BLaER1 treated with 17β-estradiol and CSF1 and Interleukin-3, amounts not matched to agents 10 nM and 100 nM (cell line): ENCODE data around the gene PRR33.

ENCODE experiments used
- H3K27ac ChIP-seq, 11 experiments: shearing (Covaris generic); formaldehyde crosslinking; 2 replicates each; pipeline ENCODE4 v1.8.1; 2022
- H3K27me3 ChIP-seq, 11 experiments: shearing (Covaris generic); formaldehyde crosslinking; 2 replicates each; pipeline ENCODE4 v1.8.1; 2022
- H3K36me3 ChIP-seq, 11 experiments: shearing (Covaris generic); formaldehyde crosslinking; 2 replicates each; pipeline ENCODE4 v1.8.1; 2022
- H3K4me1 ChIP-seq, 10 experiments: shearing (Covaris generic); formaldehyde crosslinking; 2 replicates each; pipeline ENCODE4 v1.8.1; 2022
- H3K4me2 ChIP-seq, 11 experiments: shearing (Covaris generic); formaldehyde crosslinking; 2 replicates each; pipeline ENCODE4 v1.8.1; 2022
- H3K4me3 ChIP-seq, 10 experiments: shearing (Covaris generic); formaldehyde crosslinking; 2 replicates each; pipeline ENCODE4 v1.8.1; 2022
- H3K9ac ChIP-seq, 11 experiments: shearing (Covaris generic); formaldehyde crosslinking; 2 replicates each; pipeline ENCODE4 v1.8.1; 2022
- H3K9me3 ChIP-seq, 11 experiments: shearing (Covaris generic); formaldehyde crosslinking; replicated peaks in 1 of 11; 2 replicates each; pipeline ENCODE4 v1.8.1; 2022
- H4K20me1 ChIP-seq, 11 experiments: shearing (Covaris generic); formaldehyde crosslinking; 2 replicates each; pipeline ENCODE4 v1.8.1; 2022
- Cebpa-rat ChIP-seq, 11 experiments: shearing (Covaris generic); IDR thresholded peaks; 2 replicates each; pipeline ENCODE4 v1.8.1; 2022

PRR33 gene

GRCh38 chr11:1919391-1920127 is 27.9 kb upstream of the PRR33 start, which contains the start of gene TNNT3:
Gene TNNT3, plus strand, starts transcription at chr11:1919703. Its CDS starts 3,172 bp downstream, at chr11:1922875.
- Histone ChIP-seq H3K4me1 (peaks cover 0 to 78% (median 64%) of the 10 kb centered on the region in 10 experiments; a peak in 18 of 20 replicates), H3K9me3 (no peaks in the 10 kb centered on the region), H3K4me2 (peak within 1 kb of the TSS in 9 of 11 experiments; percentile 20 to 84 (median 44); a peak in 12 of 22 replicates), H3K36me3 (no peaks in the 10 kb centered on the region), H3K27ac (no peak within 1 kb of the TSS), H3K9ac (no peak within 1 kb of the TSS), H3K27me3 (no peaks in the 10 kb centered on the region), H3K4me3 (no peak within 1 kb of the TSS), H4K20me1 (no peaks in the 10 kb centered on the region)
- TF ChIP-seq Cebpa-rat (IDR thresholded peaks at IDR 0.05): no peak

- Histone ChIP-seq H3K36me3 (no peaks in the 10 kb centered on the region), H3K4me2 (peak overlapping the region in 9 of 11 experiments; percentile 13 to 68 (median 36); a peak in 14 of 22 replicates), H3K4me1 (peaks cover 0 to 74% (median 64%) of the 10 kb centered on the region in 10 experiments; a peak in 18 of 20 replicates), H3K27ac (no peak overlapping the region), H3K9me3 (no peaks in the 10 kb centered on the region), H3K4me3 (no peak overlapping the region), H4K20me1 (no peaks in the 10 kb centered on the region), H3K27me3 (no peaks in the 10 kb centered on the region), H3K9ac (no peak overlapping the region)
- no peak for TF ChIP-seq Cebpa-rat (IDR thresholded peaks at IDR 0.05)
Observed at GRCh38 chr11:1918436-1919315, 27.0 kb upstream of the PRR33 start.

DNA sequence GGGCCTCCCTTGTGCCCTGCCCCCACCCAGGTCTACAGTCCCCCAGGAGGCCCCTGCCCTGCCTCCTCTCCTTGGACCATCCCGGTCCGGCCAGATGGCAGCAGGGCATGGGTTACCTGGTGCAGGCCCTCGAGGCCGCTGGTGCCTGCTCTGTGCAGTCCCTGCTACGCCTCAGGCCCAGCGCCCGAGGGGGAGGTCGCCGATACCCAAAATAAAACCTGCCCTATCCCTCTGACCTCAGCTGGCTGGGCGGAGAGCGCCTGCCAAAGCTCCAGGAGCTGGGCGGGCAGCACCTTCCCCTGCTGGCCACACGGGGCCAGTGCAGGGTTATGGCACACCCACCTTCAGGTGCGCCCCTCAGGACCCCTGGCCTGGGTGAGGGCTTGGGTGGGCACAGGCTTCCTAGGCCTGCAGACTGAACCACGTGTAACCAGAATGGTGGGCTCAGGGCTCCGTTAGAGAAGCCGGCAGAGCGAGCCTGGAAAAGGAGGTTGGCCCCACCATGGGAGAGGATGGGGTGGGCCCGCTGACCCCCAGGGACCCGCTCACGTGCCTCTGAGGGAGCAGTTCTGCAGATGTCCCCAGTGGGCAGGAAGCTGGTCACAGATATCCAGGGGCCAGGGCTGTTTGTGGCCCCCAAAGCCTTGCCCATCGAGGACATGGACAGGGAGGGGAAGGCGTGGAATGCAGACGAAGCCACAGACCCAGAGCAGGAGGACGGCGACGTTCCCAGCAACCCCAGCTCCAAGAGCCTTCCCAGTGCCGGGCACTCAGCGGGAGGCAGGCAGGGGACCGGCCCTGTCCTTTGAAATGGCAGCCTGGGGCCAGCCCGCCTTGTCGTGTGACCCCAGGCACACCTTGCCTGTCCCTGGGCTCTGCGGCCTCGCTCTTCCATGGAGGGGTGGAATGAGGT is 26.1 kb upstream of the PRR33 start:
- Histone ChIP-seq H3K27ac (no peak overlapping the region), H3K4me2 (peak overlapping the region in 9 of 11 experiments; percentile 13 to 68 (median 36); a peak in 15 of 22 replicates), H3K36me3 (no peaks in the 10 kb centered on the region), H3K9me3 (no peaks in the 10 kb centered on the region), H4K20me1 (no peaks in the 10 kb centered on the region), H3K9ac (no peak overlapping the region), H3K4me3 (no peak overlapping the region), H3K27me3 (no peaks in the 10 kb centered on the region), H3K4me1 (peaks cover 5 to 70% (median 61%) of the 10 kb centered on the region in 10 experiments)
- no peak for TF ChIP-seq Cebpa-rat (IDR thresholded peaks at IDR 0.05)

- Histone ChIP-seq H3K4me3 (no peak overlapping the region), H3K27ac (no peak overlapping the region), H3K9me3 (no peaks in the 10 kb centered on the region), H3K9ac (no peak overlapping the region), H3K4me1 (peaks cover 12 to 70% (median 57%) of the 10 kb centered on the region in 10 experiments), H3K36me3 (no peaks in the 10 kb centered on the region), H3K4me2 (peak overlapping the region in 6 of 11 experiments; percentile 20 to 68 (median 52); a peak in 6 of 22 replicates), H3K27me3 (no peaks in the 10 kb centered on the region), H4K20me1 (no peaks in the 10 kb centered on the region)
- TF ChIP-seq Cebpa-rat (IDR thresholded peaks at IDR 0.05): no peak
Observed at GRCh38 chr11:1916986-1917522, 25.4 kb upstream of the PRR33 start.

GRCh38 chr11:1916132-1916985 is 24.7 kb upstream of the PRR33 start:
- TF ChIP-seq Cebpa-rat (IDR thresholded peaks at IDR 0.05): no peak
- no peak overlapping the region for H3K4me3 ChIP-seq
- H3K4me1 ChIP-seq: peaks cover 19 to 70% (median 53%) of the 10 kb centered on the region in 10 experiments
- peak overlapping the region in 5 of 11 experiments; percentile 16 to 68 (median 48); a peak in 10 of 22 replicates for H3K4me2 ChIP-seq
- no peak overlapping the region for H3K27ac ChIP-seq
- H3K36me3 ChIP-seq: no peaks in the 10 kb centered on the region
- H4K20me1 ChIP-seq: no peaks in the 10 kb centered on the region
- H3K9me3 ChIP-seq: no peaks in the 10 kb centered on the region
- H3K27me3 ChIP-seq: no peaks in the 10 kb centered on the region
- H3K9ac ChIP-seq: no peak overlapping the region

DNA sequence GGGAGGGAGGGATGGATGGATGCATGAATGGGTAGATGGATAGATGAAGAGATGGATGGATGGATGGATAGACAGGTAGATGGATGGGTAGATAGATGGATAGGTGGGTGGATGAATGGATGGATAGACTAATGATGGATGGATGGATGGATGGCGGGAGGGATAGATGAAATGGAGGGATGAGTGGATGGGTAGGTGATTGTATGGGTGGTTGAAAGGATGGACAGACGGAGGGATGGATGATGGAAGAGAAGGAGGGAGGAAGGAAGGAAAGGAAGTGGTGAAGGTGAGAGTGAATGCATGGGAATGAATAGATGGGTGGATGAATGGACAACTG is 24.1 kb upstream of the PRR33 start:
- Histone ChIP-seq H3K4me3 (no peak overlapping the region), H3K4me1 (peaks cover 24 to 67% (median 47%) of the 10 kb centered on the region in 10 experiments), H3K9ac (no peak overlapping the region), H3K36me3 (no peaks in the 10 kb centered on the region), H3K27me3 (no peaks in the 10 kb centered on the region), H3K4me2 (peak overlapping the region in 5 of 11 experiments; percentile 14 to 68 (median 28); a peak in 9 of 22 replicates), H3K27ac (no peak overlapping the region), H4K20me1 (no peaks in the 10 kb centered on the region), H3K9me3 (no peaks in the 10 kb centered on the region)
- no peak for TF ChIP-seq Cebpa-rat (IDR thresholded peaks at IDR 0.05)

DNA sequence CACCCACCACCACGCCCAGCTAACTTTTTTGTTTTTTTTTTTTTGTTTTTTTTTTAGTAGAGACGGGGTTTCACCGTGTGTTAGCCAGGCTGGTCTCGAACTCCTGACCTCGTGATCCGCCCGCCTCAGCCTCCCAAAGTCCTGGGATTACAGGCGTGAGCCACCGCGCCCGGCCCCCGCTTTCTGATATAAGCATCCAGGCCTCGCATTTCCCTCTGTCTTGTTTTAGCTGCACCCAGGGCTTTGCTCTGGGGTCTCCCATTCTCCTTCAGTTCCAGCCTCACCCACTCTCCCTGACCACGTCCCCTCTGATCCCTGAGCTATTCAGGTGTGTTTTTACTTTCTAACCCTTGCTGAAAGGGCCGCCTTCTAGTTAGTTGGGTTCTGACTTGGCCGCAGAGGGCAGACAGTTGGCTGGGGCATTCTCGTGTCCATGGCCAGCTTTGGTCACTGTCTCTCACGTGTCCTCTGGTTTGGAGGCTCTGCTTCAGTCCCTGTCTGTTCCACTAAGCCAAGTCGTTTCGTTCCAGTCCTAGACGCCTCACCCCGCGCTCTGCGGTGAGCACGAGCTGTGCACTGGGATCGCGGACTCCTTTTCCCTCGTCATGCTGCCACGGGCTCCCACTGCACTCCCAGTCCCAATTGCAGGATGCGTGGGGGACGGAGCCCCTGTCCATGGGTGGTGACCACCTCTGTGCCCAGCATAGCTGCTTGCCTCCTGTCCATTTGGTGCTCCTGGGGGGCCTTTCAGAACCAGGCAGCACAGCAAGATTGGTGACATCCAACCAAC is 21.8 kb upstream of the PRR33 start:
- Histone ChIP-seq H3K9ac (no peak overlapping the region), H3K4me2 (peak overlapping the region in 1 of 11 experiments; percentile 59; a peak in 1 of 22 replicates), H3K36me3 (no peaks in the 10 kb centered on the region), H3K27ac (no peak overlapping the region), H3K9me3 (no peaks in the 10 kb centered on the region), H4K20me1 (no peaks in the 10 kb centered on the region), H3K4me1 (peaks cover 36 to 64% (median 44%) of the 10 kb centered on the region in 10 experiments), H3K4me3 (no peak overlapping the region), H3K27me3 (no peaks in the 10 kb centered on the region)
- no peak for TF ChIP-seq Cebpa-rat (IDR thresholded peaks at IDR 0.05)
